ENCODE data around the gene ZNF592. TPM values are rescaled to one million over a fixed set of nuclear protein-coding genes. Genes with fewer than 3 reads are reported as not detected.

The ZNF592 gene, protein sequence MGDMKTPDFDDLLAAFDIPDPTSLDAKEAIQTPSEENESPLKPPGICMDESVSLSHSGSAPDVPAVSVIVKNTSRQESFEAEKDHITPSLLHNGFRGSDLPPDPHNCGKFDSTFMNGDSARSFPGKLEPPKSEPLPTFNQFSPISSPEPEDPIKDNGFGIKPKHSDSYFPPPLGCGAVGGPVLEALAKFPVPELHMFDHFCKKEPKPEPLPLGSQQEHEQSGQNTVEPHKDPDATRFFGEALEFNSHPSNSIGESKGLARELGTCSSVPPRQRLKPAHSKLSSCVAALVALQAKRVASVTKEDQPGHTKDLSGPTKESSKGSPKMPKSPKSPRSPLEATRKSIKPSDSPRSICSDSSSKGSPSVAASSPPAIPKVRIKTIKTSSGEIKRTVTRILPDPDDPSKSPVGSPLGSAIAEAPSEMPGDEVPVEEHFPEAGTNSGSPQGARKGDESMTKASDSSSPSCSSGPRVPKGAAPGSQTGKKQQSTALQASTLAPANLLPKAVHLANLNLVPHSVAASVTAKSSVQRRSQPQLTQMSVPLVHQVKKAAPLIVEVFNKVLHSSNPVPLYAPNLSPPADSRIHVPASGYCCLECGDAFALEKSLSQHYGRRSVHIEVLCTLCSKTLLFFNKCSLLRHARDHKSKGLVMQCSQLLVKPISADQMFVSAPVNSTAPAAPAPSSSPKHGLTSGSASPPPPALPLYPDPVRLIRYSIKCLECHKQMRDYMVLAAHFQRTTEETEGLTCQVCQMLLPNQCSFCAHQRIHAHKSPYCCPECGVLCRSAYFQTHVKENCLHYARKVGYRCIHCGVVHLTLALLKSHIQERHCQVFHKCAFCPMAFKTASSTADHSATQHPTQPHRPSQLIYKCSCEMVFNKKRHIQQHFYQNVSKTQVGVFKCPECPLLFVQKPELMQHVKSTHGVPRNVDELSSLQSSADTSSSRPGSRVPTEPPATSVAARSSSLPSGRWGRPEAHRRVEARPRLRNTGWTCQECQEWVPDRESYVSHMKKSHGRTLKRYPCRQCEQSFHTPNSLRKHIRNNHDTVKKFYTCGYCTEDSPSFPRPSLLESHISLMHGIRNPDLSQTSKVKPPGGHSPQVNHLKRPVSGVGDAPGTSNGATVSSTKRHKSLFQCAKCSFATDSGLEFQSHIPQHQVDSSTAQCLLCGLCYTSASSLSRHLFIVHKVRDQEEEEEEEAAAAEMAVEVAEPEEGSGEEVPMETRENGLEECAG (N-terminal part only)
- 32.7 and 34.6 TPM in 2 replicates for total RNA-seq (2021)
- long read RNA-seq, full-length matches to known transcripts: 14 of 47 reads
- long read RNA-seq, partial matches to known transcripts: 18 of 47 reads
- long read RNA-seq, other reads (novel, unspliced or antisense): 15 of 47 reads

DNA sequence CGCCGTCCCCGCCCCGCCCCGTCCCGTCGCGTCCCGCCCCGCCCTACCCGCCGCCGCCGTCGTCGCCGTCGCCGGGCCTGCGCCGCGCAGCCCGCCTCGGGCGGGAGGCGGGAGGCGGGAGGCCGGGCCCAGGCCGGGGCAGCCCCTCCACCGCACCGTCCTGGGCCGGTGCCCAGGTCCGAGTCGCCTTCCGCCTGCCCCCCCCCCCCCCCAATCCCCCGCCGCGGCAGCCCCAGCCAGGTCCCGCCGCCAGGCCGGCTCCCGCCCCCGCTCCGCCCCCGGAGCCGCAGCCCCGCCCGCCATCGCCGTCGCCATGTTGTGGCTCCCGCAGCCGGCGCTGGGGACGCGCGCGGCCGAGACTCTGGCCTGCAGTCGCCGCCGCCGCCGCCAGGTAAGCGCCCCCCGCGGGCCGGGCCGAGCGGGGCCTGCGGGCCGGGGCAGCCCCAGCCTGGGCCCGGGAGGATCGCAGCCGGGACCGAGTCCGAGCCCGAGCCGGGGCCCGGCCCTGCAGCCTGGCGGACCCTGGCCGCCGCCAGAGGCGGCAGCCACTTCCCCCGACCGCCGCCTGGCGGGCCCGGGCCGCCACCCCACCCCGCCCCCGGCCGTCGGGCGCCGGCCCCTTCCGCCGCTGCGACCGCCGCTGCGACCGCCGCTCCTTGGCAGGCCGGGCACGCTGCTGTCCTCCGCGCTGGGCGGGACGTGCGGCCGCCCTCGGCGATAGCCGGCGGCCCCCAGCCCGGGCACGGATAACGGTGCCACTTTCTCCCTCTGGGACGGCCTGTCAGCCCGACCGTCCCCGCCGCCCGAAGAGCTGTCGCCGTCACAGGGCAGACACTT, at the start of gene ZNF592:
TSS of gene ZNF592 (plus strand) at position 319 of the 837 bp plus-strand sequence. CDS start 34,084 bp downstream, outside the sequence.
- Mint-ChIP-seq H3K27ac (peak within 1 kb of the TSS; percentile 96 to 99 (median 99)), H3K4me3 (peak within 1 kb of the TSS; percentile 93 to 97), H3K4me1 (peaks cover 38 to 40% of the 10 kb centered on the region in 2 experiments), H3K36me3 (ENCODE audit: insufficient read depth in 1 of 3, low read depth in 3 of 3) (peaks cover 1 to 4% (median 3%) of the 10 kb centered on the region in 3 experiments; a peak in 3 of 7 replicates), H3K27me3 (ENCODE audit: low read depth) (no peaks in the 10 kb centered on the region), H3K9me3 (no peaks in the 10 kb centered on the region; a peak in 3 of 5 replicates)
- H4K20me1 ChIP-seq (ENCODE audit: control insufficient read depth, insufficient read depth, insufficient read length): no peaks in the 10 kb centered on the region
- H3K79me1 ChIP-seq (ENCODE audit: insufficient read depth, low read depth, low read length, poor library complexity, severe bottlenecking): no peaks in the 10 kb centered on the region
- peaks cover 15% of the 10 kb centered on the region for H3K23me2 ChIP-seq (ENCODE audit: insufficient read length, low read depth, low read length, poor library complexity, severe bottlenecking)
- H3K9ac ChIP-seq (ENCODE audit: extremely low read depth, insufficient read length, low read length): peak within 1 kb of the TSS; percentile 77
- H4K8ac ChIP-seq (replicated peaks; ENCODE audit: insufficient read length, low read depth, low read length): no peak within 1 kb of the TSS
- no peak within 1 kb of the TSS for H3T11ph ChIP-seq (ENCODE audit: low read length)
- H3K4me1 ChIP-seq (ENCODE audit: insufficient read depth, low read length): peaks cover 5% of the 10 kb centered on the region; the same call in 1 of the 2 replicates
- no peak within 1 kb of the TSS for H2BK5ac ChIP-seq (ENCODE audit: insufficient read length, low read length)
- WGBS (ENCODE audit: extremely low coverage, insufficient read length, low lambda C conversion rate): no CpG with 5 or more reads among the region's 127 CpGs
- no peak within 1 kb of the TSS for H3K4ac ChIP-seq (ENCODE audit: low read depth, low read length)
- peak within 1 kb of the TSS; percentile 77 for H3K14ac ChIP-seq (ENCODE audit: insufficient read depth, low read length)
- H3K56ac ChIP-seq (ENCODE audit: insufficient read length, low read depth, low read length): no peak within 1 kb of the TSS
- no peaks in the 10 kb centered on the region for H3K9me3 ChIP-seq (ENCODE audit: control insufficient read depth, low read depth, low read length)
- no peak within 1 kb of the TSS for H3K23ac ChIP-seq (ENCODE audit: insufficient read length, low read depth, low read length)
- H2BK12ac ChIP-seq (ENCODE audit: insufficient read length, low read depth, low read length): no peak within 1 kb of the TSS
- peak within 1 kb of the TSS; percentile 98 for H3K4me2 ChIP-seq (ENCODE audit: insufficient read depth, insufficient read length, low read length)
- no peak within 1 kb of the TSS for H2AFZ ChIP-seq (ENCODE audit: low read length)
- H3K27me3 ChIP-seq (ENCODE audit: insufficient read depth, low read length): no peaks in the 10 kb centered on the region
- peak; percentile 69 for DNase-seq
- H4K5ac ChIP-seq (ENCODE audit: insufficient read length, low read depth, low read length): peak within 1 kb of the TSS; percentile 8
- H2BK15ac ChIP-seq (ENCODE audit: low read depth, low read length): no peak within 1 kb of the TSS
- H2AK5ac ChIP-seq (ENCODE audit: insufficient read length, low read length): no peak within 1 kb of the TSS
- H3K27ac ChIP-seq (ENCODE audit: insufficient read length, low read depth, low read length): peak within 1 kb of the TSS; percentile 55
- H4K91ac ChIP-seq (ENCODE audit: insufficient read length, low read depth, low read length): no peak within 1 kb of the TSS
- H2BK120ac ChIP-seq (ENCODE audit: low read depth, low read length, poor library complexity, severe bottlenecking): no peak within 1 kb of the TSS
- peaks cover 31% of the 10 kb centered on the region; the same call in 1 of the 2 replicates for H3K79me2 ChIP-seq (ENCODE audit: insufficient read depth, low read length)
- TF ChIP-seq, protein P1, sequence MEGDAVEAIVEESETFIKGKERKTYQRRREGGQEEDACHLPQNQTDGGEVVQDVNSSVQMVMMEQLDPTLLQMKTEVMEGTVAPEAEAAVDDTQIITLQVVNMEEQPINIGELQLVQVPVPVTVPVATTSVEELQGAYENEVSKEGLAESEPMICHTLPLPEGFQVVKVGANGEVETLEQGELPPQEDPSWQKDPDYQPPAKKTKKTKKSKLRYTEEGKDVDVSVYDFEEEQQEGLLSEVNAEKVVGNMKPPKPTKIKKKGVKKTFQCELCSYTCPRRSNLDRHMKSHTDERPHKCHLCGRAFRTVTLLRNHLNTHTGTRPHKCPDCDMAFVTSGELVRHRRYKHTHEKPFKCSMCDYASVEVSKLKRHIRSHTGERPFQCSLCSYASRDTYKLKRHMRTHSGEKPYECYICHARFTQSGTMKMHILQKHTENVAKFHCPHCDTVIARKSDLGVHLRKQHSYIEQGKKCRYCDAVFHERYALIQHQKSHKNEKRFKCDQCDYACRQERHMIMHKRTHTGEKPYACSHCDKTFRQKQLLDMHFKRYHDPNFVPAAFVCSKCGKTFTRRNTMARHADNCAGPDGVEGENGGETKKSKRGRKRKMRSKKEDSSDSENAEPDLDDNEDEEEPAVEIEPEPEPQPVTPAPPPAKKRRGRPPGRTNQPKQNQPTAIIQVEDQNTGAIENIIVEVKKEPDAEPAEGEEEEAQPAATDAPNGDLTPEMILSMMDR (conservative IDR thresholded peaks at IDR 0.05): no peak; the same call in 2 of the 3 replicates
- no peak within 1 kb of the TSS for H2BK20ac ChIP-seq (ENCODE audit: low read depth, low read length, poor library complexity, severe bottlenecking)
- H3K18ac ChIP-seq (ENCODE audit: insufficient read length, low read depth, low read length): peak within 1 kb of the TSS; percentile 66

Data from H9 (cell line).